Mesodermal cell (in vitro differentiated cells): ENCODE results near the gene GSTT4. TPM values are rescaled to one million over a fixed set of nuclear protein-coding genes. Genes with fewer than 3 reads are reported as not detected.
"Not testable (repeated sequence)": the region's sequence is repeated elsewhere in the genome, so short reads cannot be mapped to it uniquely, and the experiment has no call there.

Experiments used
- H3K27ac ChIP-seq: 2 replicates; pipeline ENCODE4 v1.7.0; 2013; ENCODE audit warnings: mild to moderate bottlenecking, low read depth, low read length, moderate library complexity; ENCODE audit not compliant: severe bottlenecking
- H3K36me3 ChIP-seq: 2 replicates; pipeline ENCODE4 v1.7.1; 2013; ENCODE audit warnings: mild to moderate bottlenecking, low read length, moderate library complexity; ENCODE audit not compliant: control insufficient read depth, insufficient read depth
- H3K4me1 ChIP-seq: one replicate; pipeline ENCODE4 v1.7.1; 2013; ENCODE audit warnings: mild to moderate bottlenecking, low read length; ENCODE audit not compliant: insufficient read depth, control insufficient read depth, poor library complexity, severe bottlenecking
- H3K4me3 ChIP-seq: 2 replicates; pipeline ENCODE4 v1.7.0; 2013; ENCODE audit warnings: low read length, control low read depth, mild to moderate bottlenecking; ENCODE audit not compliant: insufficient read depth, poor library complexity, severe bottlenecking; ENCODE audit errors: extremely low read depth
- H3K9me3 ChIP-seq: 2 replicates; pipeline ENCODE4 v1.7.1; 2013; ENCODE audit warnings: mild to moderate bottlenecking, low read length, moderate library complexity; ENCODE audit not compliant: control insufficient read depth
- WGBS, 2 experiments: methylation state at CpG; one replicate each; pipeline ENCODE4 v1.1.5; 2013; ENCODE audit warnings: missing lambda C conversion rate in 2 of 2; ENCODE audit not compliant: insufficient coverage in 2 of 2; 5-methylcytosine and 5-hydroxymethylcytosine counted together
- polyA plus RNA-seq, 2 experiments: library from polyadenylated mRNA; stranded (reverse); fragments of 50-300 nt; gene quantifications; one replicate each; pipeline ENCODE4 v1.2.3, GENCODE V29; 2013

GSTT4 gene
- not detected for polyA plus RNA-seq (2013, experiment 1 of 2)
- polyA plus RNA-seq (2013, experiment 2 of 2), result not detected

GRCh38 chr22:24005201-24005600 is at the start of gene GSTT4:
Gene GSTT4 (minus strand): TSS chr22:24005453. CDS start chr22:24005356, 97 bp downstream.
- H3K27ac ChIP-seq, result no peak within 1 kb of the TSS
- no peaks in the 10 kb centered on the region for H3K36me3 ChIP-seq

DNA sequence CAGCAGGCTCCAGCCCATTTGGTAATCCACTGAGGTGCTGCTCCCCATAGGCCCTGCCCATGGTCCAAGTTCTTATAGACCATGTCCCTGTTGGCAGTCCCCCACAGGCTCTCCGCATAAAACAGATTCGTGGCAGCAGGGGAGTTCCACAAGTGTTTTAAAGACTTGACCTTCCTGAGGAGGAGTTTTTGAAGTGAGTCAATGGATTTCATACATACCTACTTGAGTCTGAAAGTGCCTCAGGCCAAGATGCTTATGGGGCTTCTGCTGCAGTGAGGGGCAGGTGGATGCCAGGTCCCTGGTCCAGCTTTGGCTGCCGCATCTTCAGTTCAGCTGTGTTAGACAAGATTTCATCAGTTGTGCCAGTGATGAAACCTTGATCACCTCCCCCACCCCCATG is 49.1 kb upstream of the GSTT4 start:
- 100% methylated on average over 1 of the region's 3 CpGs; no CpG with 5 or more reads in 1 of the 2 experiments for WGBS, 2 experiments
- H3K9me3 ChIP-seq, result no peaks in the 10 kb centered on the region
- peaks cover 76% of the 10 kb centered on the region for H3K36me3 ChIP-seq
- no peak overlapping the region for H3K4me3 ChIP-seq
- H3K27ac ChIP-seq, result no peak overlapping the region
- H3K4me1 ChIP-seq, result no peaks in the 10 kb centered on the region

More at GRCh38 chr22:24005201-24005600, at the start of gene GSTT4:
- no peak within 1 kb of the TSS for H3K4me3 ChIP-seq
- H3K4me1 ChIP-seq, result peaks cover 4% of the 10 kb centered on the region
- H3K9me3 ChIP-seq, result peaks cover 1% of the 10 kb centered on the region
- 90 to 92% methylated on average over 6 of the region's 6 CpGs for WGBS, 2 experiments

- H3K4me3 ChIP-seq, result no peak overlapping the region
- peaks cover 76% of the 10 kb centered on the region for H3K36me3 ChIP-seq
These were observed 48.4 kb upstream of the GSTT4 start for GRCh38 chr22:24053481-24054226.

DNA sequence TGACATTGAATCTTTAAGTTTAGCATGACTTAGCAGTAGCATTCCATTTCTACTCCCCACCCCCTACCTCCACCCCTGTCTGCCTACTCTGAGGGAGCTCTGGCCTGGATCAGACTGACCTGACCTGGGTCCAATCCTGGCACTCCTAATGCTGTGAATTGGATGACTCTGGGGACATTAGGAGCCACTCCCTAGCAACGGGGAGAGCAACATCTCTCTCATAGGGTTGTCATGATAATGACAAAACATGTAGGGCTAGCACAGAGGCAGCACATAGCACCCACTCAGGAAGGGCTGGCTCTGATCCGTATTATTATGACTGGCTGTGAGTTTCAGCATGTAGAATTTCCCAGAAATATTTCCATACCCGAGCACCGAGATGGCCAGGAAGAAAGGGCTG is 46.3 kb upstream of the GSTT4 start:
- H3K36me3 ChIP-seq, result peaks cover 70% of the 10 kb centered on the region
- H3K27ac ChIP-seq, result no peak overlapping the region
- no peak overlapping the region for H3K4me3 ChIP-seq
- no peaks in the 10 kb centered on the region for H3K4me1 ChIP-seq
- no peaks in the 10 kb centered on the region for H3K9me3 ChIP-seq
- 90 to 93% methylated on average over 4 of the region's 4 CpGs for WGBS, 2 experiments

More at GRCh38 chr22:24053481-24054226, 48.4 kb upstream of the GSTT4 start:
- no peaks in the 10 kb centered on the region for H3K4me1 ChIP-seq
- 97 to 99% methylated on average over 8 to 9 of the region's 10 CpGs for WGBS, 2 experiments
- H3K27ac ChIP-seq, result no peak overlapping the region
- H3K9me3 ChIP-seq, result no peaks in the 10 kb centered on the region

- H3K36me3 ChIP-seq, result peaks cover 69% of the 10 kb centered on the region
- H3K4me1 ChIP-seq, result no peaks in the 10 kb centered on the region
- WGBS, 2 experiments, result 85 to 96% methylated on average over 4 of the region's 5 CpGs
- H3K9me3 ChIP-seq, result no peaks in the 10 kb centered on the region
- H3K27ac ChIP-seq, result no peak overlapping the region
- no peak overlapping the region for H3K4me3 ChIP-seq
These were observed 45.8 kb upstream of the GSTT4 start for GRCh38 chr22:24051028-24051427.

GRCh38 chr22:24049978-24050377 is 44.7 kb upstream of the GSTT4 start:
- Histone ChIP-seq H3K4me1 (no peaks in the 10 kb centered on the region), H3K4me3 (no peak overlapping the region), H3K36me3 (peaks cover 71% of the 10 kb centered on the region), H3K9me3 (no peaks in the 10 kb centered on the region), H3K27ac (no peak overlapping the region)
- 100% methylated on average over 2 of the region's 2 CpGs for WGBS, 2 experiments

DNA sequence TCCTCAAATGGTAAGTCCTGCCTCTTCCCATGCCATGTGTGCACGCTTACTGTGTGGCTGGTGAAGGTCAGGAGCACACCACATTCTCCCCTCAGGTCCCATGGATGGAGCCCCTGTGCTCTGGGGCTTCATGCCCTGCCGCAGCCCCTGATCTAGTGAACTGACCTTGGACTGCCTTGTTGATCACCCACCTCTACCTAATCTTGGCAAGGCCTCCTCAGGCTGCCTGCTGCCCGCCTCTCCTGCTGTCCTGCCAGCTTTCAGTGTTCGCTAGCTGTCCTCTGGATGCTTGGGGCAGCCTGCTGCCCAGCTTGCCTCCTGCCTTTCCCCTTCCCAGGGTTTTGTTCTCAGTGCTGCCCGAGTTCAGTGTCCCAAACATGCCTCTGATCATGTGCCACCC is 44.0 kb upstream of the GSTT4 start:
- Histone ChIP-seq H3K36me3 (peaks cover 71% of the 10 kb centered on the region), H3K27ac (no peak overlapping the region), H3K4me3 (no peak overlapping the region), H3K4me1 (no peaks in the 10 kb centered on the region), H3K9me3 (no peaks in the 10 kb centered on the region)
- WGBS, 2 experiments, result 93 to 100% methylated on average over 4 to 5 of the region's 5 CpGs

DNA sequence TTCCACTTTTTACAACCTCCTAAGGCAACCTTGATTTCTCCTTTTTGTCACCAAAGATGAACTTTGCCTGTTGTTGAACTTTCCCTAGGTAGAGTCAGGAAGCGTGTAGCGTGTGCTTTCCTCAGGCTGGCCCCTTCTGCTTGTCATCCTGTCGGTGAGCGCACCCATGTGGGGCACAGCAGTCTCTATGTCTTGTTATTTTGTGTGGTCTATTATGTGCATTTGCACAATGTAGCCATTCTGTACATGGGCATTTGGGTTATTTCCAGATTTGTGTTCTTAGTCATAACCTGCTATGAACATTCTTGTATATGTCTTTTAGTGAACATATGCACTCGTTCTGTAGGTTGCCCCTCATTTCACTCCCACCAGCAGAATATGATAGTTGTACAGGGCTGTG is 40.8 kb upstream of the GSTT4 start:
- Histone ChIP-seq H3K4me1 (peaks cover 11% of the 10 kb centered on the region), H3K4me3 (no peak overlapping the region), H3K27ac (no peak overlapping the region), H3K36me3 (peaks cover 82% of the 10 kb centered on the region), H3K9me3 (no peaks in the 10 kb centered on the region)
- WGBS, 2 experiments, result 93 to 100% methylated on average over 2 to 4 of the region's 5 CpGs

DNA sequence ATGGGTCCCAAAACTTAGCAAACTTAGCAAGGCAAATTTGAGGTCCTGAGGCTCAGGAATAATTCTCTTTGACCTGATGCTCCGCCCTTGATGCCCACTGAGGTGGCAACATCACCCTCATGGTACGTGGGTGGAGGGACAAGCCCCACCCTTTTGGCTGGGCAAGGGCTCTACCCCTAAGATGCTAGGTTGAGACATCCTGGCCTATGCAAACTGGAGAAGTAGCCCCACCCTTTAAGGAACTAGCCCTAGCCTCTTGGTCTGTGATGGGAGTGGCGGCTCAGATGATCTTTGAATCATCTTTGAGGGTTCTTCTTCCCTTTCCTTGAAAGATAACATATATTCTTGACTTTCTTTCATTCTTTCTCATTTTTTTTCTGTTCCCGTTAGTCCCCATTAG is 38.7 kb upstream of the GSTT4 start:
- Histone ChIP-seq H3K4me1 (peaks cover 16% of the 10 kb centered on the region), H3K4me3 (no peak overlapping the region), H3K27ac (no peak overlapping the region), H3K9me3 (no peaks in the 10 kb centered on the region), H3K36me3 (peaks cover 85% of the 10 kb centered on the region)
- WGBS, 2 experiments, result 95 to 96% methylated on average over 3 to 4 of the region's 4 CpGs

DNA sequence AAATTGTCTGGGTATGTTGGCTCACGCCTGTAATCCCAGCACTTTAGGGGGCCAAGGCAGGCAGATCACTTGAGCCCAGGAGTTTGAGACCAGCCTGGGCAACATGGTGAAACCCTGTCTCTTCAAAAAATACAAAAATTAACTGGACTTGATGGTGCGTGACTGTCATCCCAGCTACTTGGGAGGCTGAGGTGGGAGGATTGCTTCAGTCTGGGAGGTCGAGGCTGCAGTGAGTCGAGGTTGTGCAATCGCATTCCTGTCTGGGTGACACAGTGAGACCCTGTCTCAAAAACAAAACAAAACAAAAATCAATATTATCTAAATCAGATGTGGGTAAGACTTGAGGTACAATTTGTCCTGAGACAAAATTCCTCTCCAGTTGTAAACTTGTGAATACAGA is 38.2 kb upstream of the GSTT4 start:
- 90 to 96% methylated on average over 3 to 4 of the region's 5 CpGs for WGBS, 2 experiments
- H3K4me3 ChIP-seq, H3K9me3 ChIP-seq, H3K27ac ChIP-seq: not testable (repeated sequence)
- H3K4me1 ChIP-seq, result peaks cover 20% of the 10 kb centered on the region
- H3K36me3 ChIP-seq, result peaks cover 85% of the 10 kb centered on the region

- H3K9me3 ChIP-seq, result no peaks in the 10 kb centered on the region
- WGBS, 2 experiments, result 100% methylated on average over 2 to 3 of the region's 4 CpGs
- H3K36me3 ChIP-seq, result peaks cover 82% of the 10 kb centered on the region
- no peak overlapping the region for H3K4me3 ChIP-seq
- H3K4me1 ChIP-seq, result peaks cover 25% of the 10 kb centered on the region
- no peak overlapping the region for H3K27ac ChIP-seq
These were observed 35.7 kb upstream of the GSTT4 start for GRCh38 chr22:24040946-24041345.
